ENCODE results near the gene DYSF. TPM values are rescaled to one million over a fixed set of nuclear protein-coding genes. Genes with fewer than 3 reads are reported as not detected.

DYSF gene
- total RNA-seq, 4 donors from 2014 or later = 10.3 to 14.9 (median 14.4) TPM

- H3K27me3 ChIP-seq = no peaks in the 10 kb centered on the region
- intact Hi-C loops (cut with DNase I) = no loop called here
- H3K27ac ChIP-seq = no peak overlapping the region
- H3K4me1 ChIP-seq = no peaks in the 10 kb centered on the region
- H3K36me3 ChIP-seq = no peaks in the 10 kb centered on the region
- WGBS, 2 donors = 80 to 83% methylated on average over 17 of the region's 17 CpGs
- no peaks in the 10 kb centered on the region for H3K9me3 ChIP-seq
- no peak for DNase-seq
- TF ChIP-seq, protein P1, sequence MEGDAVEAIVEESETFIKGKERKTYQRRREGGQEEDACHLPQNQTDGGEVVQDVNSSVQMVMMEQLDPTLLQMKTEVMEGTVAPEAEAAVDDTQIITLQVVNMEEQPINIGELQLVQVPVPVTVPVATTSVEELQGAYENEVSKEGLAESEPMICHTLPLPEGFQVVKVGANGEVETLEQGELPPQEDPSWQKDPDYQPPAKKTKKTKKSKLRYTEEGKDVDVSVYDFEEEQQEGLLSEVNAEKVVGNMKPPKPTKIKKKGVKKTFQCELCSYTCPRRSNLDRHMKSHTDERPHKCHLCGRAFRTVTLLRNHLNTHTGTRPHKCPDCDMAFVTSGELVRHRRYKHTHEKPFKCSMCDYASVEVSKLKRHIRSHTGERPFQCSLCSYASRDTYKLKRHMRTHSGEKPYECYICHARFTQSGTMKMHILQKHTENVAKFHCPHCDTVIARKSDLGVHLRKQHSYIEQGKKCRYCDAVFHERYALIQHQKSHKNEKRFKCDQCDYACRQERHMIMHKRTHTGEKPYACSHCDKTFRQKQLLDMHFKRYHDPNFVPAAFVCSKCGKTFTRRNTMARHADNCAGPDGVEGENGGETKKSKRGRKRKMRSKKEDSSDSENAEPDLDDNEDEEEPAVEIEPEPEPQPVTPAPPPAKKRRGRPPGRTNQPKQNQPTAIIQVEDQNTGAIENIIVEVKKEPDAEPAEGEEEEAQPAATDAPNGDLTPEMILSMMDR (IDR thresholded peaks at IDR 0.05) = no peak
- TF ChIP-seq POLR2A (IDR thresholded peaks at IDR 0.05) = no peak
- no peak overlapping the region for H3K4me3 ChIP-seq (replicated peaks in 1 of 3)
Measured at GRCh38 chr2:71526141-71526540, 72.8 kb downstream of the DYSF start.

DNA sequence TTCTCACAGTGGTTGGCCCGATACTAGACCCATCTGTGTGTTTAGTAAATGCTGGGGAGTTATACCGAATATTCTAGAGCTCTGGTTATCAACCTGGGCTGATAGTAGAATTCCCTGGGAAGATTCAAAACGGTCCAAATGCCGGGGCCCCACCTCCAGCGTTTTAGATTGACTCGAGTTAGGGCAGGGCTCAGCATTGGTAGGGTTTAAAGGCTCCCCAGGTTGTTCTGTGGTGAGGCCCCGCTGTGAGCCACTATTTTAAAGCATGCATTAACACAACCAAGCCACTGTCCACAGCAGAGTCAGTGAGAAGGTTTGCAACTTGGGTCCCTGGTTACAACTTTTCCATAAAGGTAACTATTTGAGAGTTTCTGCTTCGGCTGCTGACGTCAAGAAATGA is 73.6 kb downstream of the DYSF start:
- 80 to 84% methylated on average over 6 to 9 of the region's 9 CpGs for WGBS, 2 donors
- H3K27ac ChIP-seq = no peak overlapping the region
- no peaks in the 10 kb centered on the region for H3K9me3 ChIP-seq
- no peak for DNase-seq
- no peaks in the 10 kb centered on the region for H3K27me3 ChIP-seq
- intact Hi-C loops (cut with DNase I) = no loop called here
- no peak overlapping the region for H3K4me3 ChIP-seq (replicated peaks in 1 of 3)
- H3K36me3 ChIP-seq = no peaks in the 10 kb centered on the region
- TF ChIP-seq, protein P1 (IDR thresholded peaks at IDR 0.05) = no peak
- no peak for TF ChIP-seq POLR2A (IDR thresholded peaks at IDR 0.05)
- no peaks in the 10 kb centered on the region for H3K4me1 ChIP-seq

DNA sequence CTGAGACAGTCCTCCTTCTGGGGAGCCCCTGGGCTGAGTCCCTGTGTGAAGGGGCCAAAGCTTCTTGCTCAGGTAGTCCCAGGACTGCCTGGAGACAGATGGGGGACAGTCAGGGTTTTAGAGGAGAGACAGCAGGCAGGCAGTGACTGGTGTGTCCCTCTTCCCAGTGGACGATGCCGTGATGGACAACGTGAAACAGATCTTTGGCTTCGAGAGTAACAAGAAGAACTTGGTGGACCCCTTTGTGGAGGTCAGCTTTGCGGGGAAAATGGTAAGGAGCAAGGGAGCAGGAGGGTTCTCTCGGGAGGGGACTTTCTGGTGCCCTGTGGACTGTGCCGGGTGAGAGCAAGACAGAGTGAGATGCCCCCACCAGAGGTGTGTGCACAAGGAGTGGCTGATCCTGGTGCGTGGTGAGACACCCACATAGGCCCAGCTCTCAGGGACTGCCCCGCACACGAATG is 74.8 kb downstream of the DYSF start:
- 88 to 95% methylated on average over 10 of the region's 10 CpGs for whole genome bisulfite sequencing, 2 donors
- TF ChIP-seq POLR2A (IDR thresholded peaks at IDR 0.05) = no peak
- TF ChIP-seq, protein P1 (IDR thresholded peaks at IDR 0.05) = no peak
- DNase-seq = no peak

DNA sequence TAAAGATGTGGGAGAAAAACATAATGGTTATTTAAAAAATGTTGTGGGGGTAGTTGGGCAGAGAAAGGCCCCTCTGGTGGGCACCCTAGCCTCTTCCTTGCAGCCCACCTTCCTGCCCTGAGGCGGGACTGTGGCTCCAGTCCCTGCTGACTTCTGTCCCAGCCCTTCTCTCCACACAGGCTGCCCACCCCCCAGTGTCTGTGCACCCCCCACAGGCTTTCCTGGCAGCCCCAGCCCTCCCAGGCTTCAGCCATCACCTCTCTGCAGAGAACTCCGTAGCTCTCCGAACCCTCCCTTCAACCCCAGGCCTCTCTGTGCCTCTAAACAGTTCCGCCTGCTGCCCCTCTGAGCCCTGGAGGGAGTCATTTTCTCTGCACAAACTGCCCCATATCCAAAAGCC is 75.4 kb downstream of the DYSF start:
- no peak overlapping the region for H3K27ac ChIP-seq
- TF ChIP-seq POLR2A (IDR thresholded peaks at IDR 0.05) = no peak
- TF ChIP-seq, protein P1 (IDR thresholded peaks at IDR 0.05) = no peak
- H3K9me3 ChIP-seq = no peaks in the 10 kb centered on the region
- H3K4me3 ChIP-seq (replicated peaks in 1 of 3) = no peak overlapping the region
- 87 to 94% methylated on average over 4 of the region's 4 CpGs for WGBS, 2 donors
- no peaks in the 10 kb centered on the region for H3K4me1 ChIP-seq
- no peak for DNase-seq
- intact Hi-C loops (cut with DNase I) = no loop called here
- H3K36me3 ChIP-seq = no peaks in the 10 kb centered on the region
- H3K27me3 ChIP-seq = no peaks in the 10 kb centered on the region

More for the DNA sequence above, 74.8 kb downstream of the DYSF start:
- no peak overlapping the region for H3K4me3 ChIP-seq (replicated peaks in 1 of 3)
- intact Hi-C loops (cut with DNase I) = no loop called here
- H3K27ac ChIP-seq = no peak overlapping the region
- no peaks in the 10 kb centered on the region for H3K36me3 ChIP-seq
- no peaks in the 10 kb centered on the region for H3K9me3 ChIP-seq
- H3K27me3 ChIP-seq = no peaks in the 10 kb centered on the region
- no peaks in the 10 kb centered on the region for H3K4me1 ChIP-seq

DNA sequence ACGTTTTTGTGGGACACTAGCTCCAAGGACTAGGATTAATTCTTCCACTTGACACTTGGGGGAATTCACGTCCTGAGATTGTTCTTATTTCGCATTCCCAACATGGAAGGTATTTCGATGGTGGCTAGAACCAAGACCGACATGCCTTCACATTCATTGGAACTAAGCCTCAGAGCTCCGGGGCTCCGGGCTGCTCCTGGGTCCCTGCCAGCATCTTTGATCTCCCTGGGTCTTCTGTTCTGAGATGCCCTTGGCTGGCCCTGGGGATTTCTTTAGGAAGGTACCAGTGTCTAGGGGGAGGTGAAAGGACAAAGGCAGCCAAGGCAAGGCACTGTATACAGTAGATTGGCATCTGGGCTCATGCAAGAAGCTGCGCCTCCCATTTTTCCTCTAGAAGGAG is 76.8 kb downstream of the DYSF start:
- intact Hi-C loops (cut with DNase I) = no loop called here
- Histone ChIP-seq H3K4me1 (no peaks in the 10 kb centered on the region), H3K27ac (no peak overlapping the region), H3K27me3 (no peaks in the 10 kb centered on the region), H3K36me3 (no peaks in the 10 kb centered on the region), H3K9me3 (no peaks in the 10 kb centered on the region), H3K4me3 (replicated peaks in 1 of 3) (no peak overlapping the region)
- TF ChIP-seq, protein P1 (IDR thresholded peaks at IDR 0.05) = no peak
- TF ChIP-seq POLR2A (IDR thresholded peaks at IDR 0.05) = no peak
- 74 to 78% methylated on average over 8 of the region's 8 CpGs for WGBS, 2 donors
- DNase-seq = no peak
